HEK293 (cell line): ENCODE results near the gene NFIC.

ENCODE experiments used
- CTCF ChIA-PET: fragments of 350-600 bp; formaldehyde crosslinking; extraction: SDS; loops from one replicate; lab custom pipeline; 2021; ENCODE audit warnings: antibody characterized with exemption; lab: Yijun Ruan, JAX
- POLR2A ChIA-PET: fragments of 300-600 bp; formaldehyde crosslinking; extraction: SDS; loops from one replicate; lab custom pipeline; 2020; ENCODE audit warnings: antibody characterized with exemption, inconsistent platforms; lab: Yijun Ruan, JAX
- H3K27ac ChIP-seq: fragments of 200-500 bp; sonication (Bioruptor generic); 2 replicates; pipeline ENCODE4 v1.5.1; 2014; ENCODE audit warnings: low read depth, low read length, control low read depth, inconsistent platforms; ENCODE audit errors: extremely low read depth
- H3K36me3 ChIP-seq, 2 experiments: fragments of 200-500 bp in 1 of 2; sonication (Bioruptor generic) in 1 of 2; 1 replicate in 1 of 2; 2 replicates in 1 of 2; pipeline ENCODE4 v1.5.1; 2014 to 2017; ENCODE audit warnings: inconsistent platforms in 2 of 2, low read length in 2 of 2; ENCODE audit not compliant: control insufficient read depth in 2 of 2, insufficient read depth in 1 of 2
- H3K4me1 ChIP-seq: fragments of 200-500 bp; sonication (Bioruptor generic); 2 replicates; pipeline ENCODE4 v1.5.1; 2014; ENCODE audit warnings: mild to moderate bottlenecking, low read length, inconsistent platforms; ENCODE audit not compliant: control insufficient read depth, insufficient read depth
- H3K4me3 ChIP-seq: 2 replicates; pipeline ENCODE4 v1.5.1; 2011; ENCODE audit warnings: low read depth, mild to moderate bottlenecking, control low read depth, low read length, moderate library complexity
- H3K9me3 ChIP-seq: fragments of 200-500 bp; sonication (Bioruptor generic); 2 replicates; pipeline ENCODE4 v1.5.1; 2014; ENCODE audit warnings: low read depth, low read length, inconsistent platforms; ENCODE audit not compliant: control insufficient read depth, insufficient read depth
- BCL6B ChIP-seq: fragments of 450-650 bp; formaldehyde crosslinking; IDR thresholded peaks from 2 replicates; pipeline ENCODE4 v1.5.1; 2017; ENCODE audit warnings: missing biosample characterization, missing genetic modification characterization
- KLF17 ChIP-seq: fragments of 450-650 bp; formaldehyde crosslinking; IDR thresholded peaks from 2 replicates; pipeline ENCODE4 v1.5.1; 2016; ENCODE audit warnings: missing biosample characterization, missing genetic modification characterization
- ZBTB11 ChIP-seq: fragments of 450-650 bp; formaldehyde crosslinking; conservative IDR thresholded peaks from 2 replicates; pipeline ENCODE4 v1.5.1; 2016; ENCODE audit warnings: low read depth, missing biosample characterization, missing genetic modification characterization
- ZNF112 ChIP-seq: fragments of 450-650 bp; formaldehyde crosslinking; IDR thresholded peaks from 2 replicates; pipeline ENCODE4 v1.5.0; 2017; ENCODE audit warnings: missing biosample characterization, missing genetic modification characterization
- ZNF133 ChIP-seq: fragments of 450-650 bp; formaldehyde crosslinking; IDR thresholded peaks from 2 replicates; pipeline ENCODE4 v1.5.1; 2016; ENCODE audit warnings: missing biosample characterization, missing genetic modification characterization
- ZNF157 ChIP-seq: fragments of 450-650 bp; formaldehyde crosslinking; IDR thresholded peaks from 2 replicates; pipeline ENCODE4 v1.5.1; 2016; ENCODE audit warnings: missing biosample characterization, missing genetic modification characterization
- ZNF2 ChIP-seq: fragments of 450-650 bp; formaldehyde crosslinking; IDR thresholded peaks from 2 replicates; pipeline ENCODE4 v1.5.1; 2016; ENCODE audit warnings: missing biosample characterization, missing genetic modification characterization
- ZNF292 ChIP-seq: fragments of 450-650 bp; formaldehyde crosslinking; IDR thresholded peaks from 2 replicates; pipeline ENCODE4 v1.5.1; 2016; ENCODE audit warnings: low read depth, missing biosample characterization, missing genetic modification characterization, borderline replicate concordance
- ZNF335 ChIP-seq: fragments of 450-650 bp; formaldehyde crosslinking; conservative IDR thresholded peaks from 2 replicates; pipeline ENCODE4 v1.5.1; 2016; ENCODE audit warnings: missing biosample characterization, missing genetic modification characterization
- ZNF341 ChIP-seq: fragments of 450-650 bp; formaldehyde crosslinking; IDR thresholded peaks from 2 replicates; pipeline ENCODE4; 2016; ENCODE audit warnings: low read depth, missing biosample characterization, missing genetic modification characterization
- ZNF623 ChIP-seq: fragments of 450-650 bp; formaldehyde crosslinking; IDR thresholded peaks from 2 replicates; pipeline ENCODE4 v1.5.1; 2016; ENCODE audit warnings: missing biosample characterization, missing genetic modification characterization
- ZNF629 ChIP-seq: fragments of 450-650 bp; formaldehyde crosslinking; IDR thresholded peaks from 2 replicates; pipeline ENCODE4 v1.5.1; 2017; ENCODE audit warnings: missing biosample characterization, missing genetic modification characterization
- ZNF785 ChIP-seq: fragments of 450-650 bp; formaldehyde crosslinking; IDR thresholded peaks from 2 replicates; pipeline ENCODE4 v1.5.1; 2016; ENCODE audit warnings: missing biosample characterization, missing genetic modification characterization
- ZSCAN16 ChIP-seq: fragments of 450-650 bp; formaldehyde crosslinking; IDR thresholded peaks from 2 replicates; pipeline ENCODE4 v1.5.1; 2016; ENCODE audit warnings: missing biosample characterization, missing genetic modification characterization
- TF ChIP-seq, protein P1 (sequence below): fragments of 450-650 bp; formaldehyde crosslinking; IDR thresholded peaks from 2 replicates; pipeline ENCODE4 v1.5.1; 2016; ENCODE audit warnings: missing biosample characterization, missing genetic modification characterization

The NFIC gene

GRCh38 chr19:3407556-3408516 is 41.5 kb downstream of the NFIC start:
- Histone ChIP-seq H3K27ac (no peak overlapping the region), H3K36me3 (peaks cover 0 to 1% of the 10 kb centered on the region in 2 experiments; a peak in 2 of 3 replicates)
- POLR2A ChIA-PET: no interaction called here
- TF ChIP-seq ZNF341 (peak; percentile 58), ZBTB11 (tag by site-specific recombination) (no peak), ZNF623 (tag by site-specific recombination) (no peak)
- TF ChIP-seq, all 188 proteins: peak for 1
- Histone ChIP-seq H3K4me1 (no peaks in the 10 kb centered on the region), H3K9me3 (no peaks in the 10 kb centered on the region), H3K4me3 (no peak overlapping the region)
- CTCF ChIA-PET: interaction anchor here (1.1 kb wide), 1 partner anchor 62 kb away, joined by 3 read pairs; no protein-coding TSS in a partner anchor

- H3K27ac ChIP-seq: no peak overlapping the region
- H3K36me3 ChIP-seq: no peaks in the 10 kb centered on the region; a peak in 1 of 3 replicates
- CTCF ChIA-PET: interaction anchor here (0.5 to 1.1 kb wide), 2 partner anchors 12 to 61 kb away, joined by 3 to 4 read pairs; no protein-coding TSS in a partner anchor
- TF ChIP-seq ZNF335 (tag by site-specific recombination) (no peak), KLF17 (no peak), ZNF785 (tag by site-specific recombination) (no peak), ZNF112 (no peak), ZSCAN16 (no peak), ZNF133 (tag by site-specific recombination) (no peak), BCL6B (tag by site-specific recombination) (no peak), ZNF292 (no peak), ZNF629 (tag by site-specific recombination) (no peak), ZNF2 (tag by site-specific recombination) (no peak), ZNF157 (no peak)
- TF ChIP-seq, protein P1, sequence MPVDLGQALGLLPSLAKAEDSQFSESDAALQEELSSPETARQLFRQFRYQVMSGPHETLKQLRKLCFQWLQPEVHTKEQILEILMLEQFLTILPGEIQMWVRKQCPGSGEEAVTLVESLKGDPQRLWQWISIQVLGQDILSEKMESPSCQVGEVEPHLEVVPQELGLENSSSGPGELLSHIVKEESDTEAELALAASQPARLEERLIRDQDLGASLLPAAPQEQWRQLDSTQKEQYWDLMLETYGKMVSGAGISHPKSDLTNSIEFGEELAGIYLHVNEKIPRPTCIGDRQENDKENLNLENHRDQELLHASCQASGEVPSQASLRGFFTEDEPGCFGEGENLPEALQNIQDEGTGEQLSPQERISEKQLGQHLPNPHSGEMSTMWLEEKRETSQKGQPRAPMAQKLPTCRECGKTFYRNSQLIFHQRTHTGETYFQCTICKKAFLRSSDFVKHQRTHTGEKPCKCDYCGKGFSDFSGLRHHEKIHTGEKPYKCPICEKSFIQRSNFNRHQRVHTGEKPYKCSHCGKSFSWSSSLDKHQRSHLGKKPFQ (tag by site-specific recombination): no peak
- POLR2A ChIA-PET: no interaction called here
- no peaks in the 10 kb centered on the region for H3K9me3 ChIP-seq
- H3K4me1 ChIP-seq: no peaks in the 10 kb centered on the region
- no peak overlapping the region for H3K4me3 ChIP-seq
Measured at GRCh38 chr19:3408996-3409345, 42.6 kb downstream of the NFIC start.
